BE2C (cell line): ENCODE measurements around the gene RBMS1.

Source experiments
- DNase-seq: peaks from one replicate; pipeline ENCODE4 v3.0.0-alpha.2; 2020
- H3K27me3 ChIP-seq: fragments of 250-450 bp; sonication (Bioruptor Pico); 2 replicates; pipeline ENCODE4 v1.5.1; 2020; ENCODE audit warnings: mild to moderate bottlenecking
- H3K36me3 ChIP-seq: fragments of 250-450 bp; sonication (Bioruptor Pico); 2 replicates; pipeline ENCODE4 v1.5.1; 2020; ENCODE audit warnings: mild to moderate bottlenecking
- H3K4me1 ChIP-seq: fragments of 250-450 bp; sonication (Bioruptor Pico); 2 replicates; pipeline ENCODE4 v1.5.1; 2020
- H3K4me3 ChIP-seq: 2 replicates; pipeline ENCODE4 v1.5.1; 2011; ENCODE audit warnings: low read depth, low read length
- H3K9me3 ChIP-seq: fragments of 250-450 bp; sonication (Bioruptor Pico); 2 replicates; pipeline ENCODE4 v1.5.1; 2020
- TF ChIP-seq, protein P1 (sequence below): IDR thresholded peaks from 2 replicates; pipeline ENCODE4 v1.5.1; 2012; ENCODE audit warnings: mild to moderate bottlenecking, low read depth, low read length

The RBMS1 gene

GRCh38 chr2:160507046-160507407 lies 13.4 kb upstream of the RBMS1 start:
- Histone ChIP-seq H3K9me3 (no peaks in the 10 kb centered on the region), H3K4me3 (no peak overlapping the region), H3K27me3 (no peaks in the 10 kb centered on the region), H3K36me3 (no peaks in the 10 kb centered on the region), H3K4me1 (peaks cover 8% of the 10 kb centered on the region)
- TF ChIP-seq, protein P1, sequence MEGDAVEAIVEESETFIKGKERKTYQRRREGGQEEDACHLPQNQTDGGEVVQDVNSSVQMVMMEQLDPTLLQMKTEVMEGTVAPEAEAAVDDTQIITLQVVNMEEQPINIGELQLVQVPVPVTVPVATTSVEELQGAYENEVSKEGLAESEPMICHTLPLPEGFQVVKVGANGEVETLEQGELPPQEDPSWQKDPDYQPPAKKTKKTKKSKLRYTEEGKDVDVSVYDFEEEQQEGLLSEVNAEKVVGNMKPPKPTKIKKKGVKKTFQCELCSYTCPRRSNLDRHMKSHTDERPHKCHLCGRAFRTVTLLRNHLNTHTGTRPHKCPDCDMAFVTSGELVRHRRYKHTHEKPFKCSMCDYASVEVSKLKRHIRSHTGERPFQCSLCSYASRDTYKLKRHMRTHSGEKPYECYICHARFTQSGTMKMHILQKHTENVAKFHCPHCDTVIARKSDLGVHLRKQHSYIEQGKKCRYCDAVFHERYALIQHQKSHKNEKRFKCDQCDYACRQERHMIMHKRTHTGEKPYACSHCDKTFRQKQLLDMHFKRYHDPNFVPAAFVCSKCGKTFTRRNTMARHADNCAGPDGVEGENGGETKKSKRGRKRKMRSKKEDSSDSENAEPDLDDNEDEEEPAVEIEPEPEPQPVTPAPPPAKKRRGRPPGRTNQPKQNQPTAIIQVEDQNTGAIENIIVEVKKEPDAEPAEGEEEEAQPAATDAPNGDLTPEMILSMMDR, result no peak
- DNase-seq, result no peak

DNA sequence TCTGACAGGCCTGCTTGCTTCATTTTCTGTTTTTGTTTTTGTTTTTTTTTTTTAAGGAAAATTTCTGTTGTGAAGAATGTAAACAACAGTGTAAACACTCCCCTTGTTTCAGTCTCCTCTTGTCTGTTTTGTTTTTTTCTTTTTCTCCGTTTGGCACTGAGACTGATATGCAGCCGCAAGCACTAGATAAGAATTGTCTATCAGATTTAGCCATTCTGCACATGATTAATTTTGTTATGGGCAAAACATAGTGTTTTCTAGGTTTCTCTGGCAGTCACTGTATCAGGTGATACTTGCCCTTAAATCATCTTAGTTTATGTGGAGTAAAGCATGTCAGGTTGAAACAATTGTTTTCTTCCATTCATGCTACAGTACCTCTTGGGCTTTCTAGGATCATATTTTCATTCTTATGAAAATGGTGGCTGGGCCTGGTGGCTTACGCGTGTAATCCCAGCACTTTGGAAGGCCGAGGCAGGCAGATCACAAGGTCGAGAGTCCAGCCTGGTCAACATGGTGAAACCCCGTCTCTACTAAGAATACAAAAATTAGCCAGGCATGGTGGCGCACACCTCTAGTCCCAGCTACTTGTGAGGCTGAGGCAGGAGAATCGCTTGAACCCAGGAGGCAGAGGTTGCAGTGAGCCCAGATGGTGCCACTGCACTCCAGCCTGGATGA lies 12.9 kb upstream of the RBMS1 start:
- Histone ChIP-seq H3K4me3 (no peak overlapping the region), H3K9me3 (no peaks in the 10 kb centered on the region), H3K36me3 (no peaks in the 10 kb centered on the region), H3K4me1 (peaks cover 4% of the 10 kb centered on the region; the same call in 1 of the 2 replicates), H3K27me3 (no peaks in the 10 kb centered on the region)
- TF ChIP-seq, protein P1, result no peak
- no peak for DNase-seq

- no peaks in the 10 kb centered on the region for H3K36me3 ChIP-seq
- no peaks in the 10 kb centered on the region; the same call in 1 of the 2 replicates for H3K4me1 ChIP-seq
- TF ChIP-seq, protein P1, result no peak
- H3K4me3 ChIP-seq, result no peak overlapping the region
- no peaks in the 10 kb centered on the region for H3K9me3 ChIP-seq
- H3K27me3 ChIP-seq, result no peaks in the 10 kb centered on the region
- no peak for DNase-seq
Observed at GRCh38 chr2:160505256-160505655, 11.6 kb upstream of the RBMS1 start.

GRCh38 chr2:160502478-160502877 lies 8.9 kb upstream of the RBMS1 start:
- TF ChIP-seq, protein P1, result no peak
- H3K9me3 ChIP-seq, result no peaks in the 10 kb centered on the region
- no peak overlapping the region for H3K4me3 ChIP-seq
- no peak for DNase-seq
- no peaks in the 10 kb centered on the region; the same call in 1 of the 2 replicates for H3K4me1 ChIP-seq
- no peaks in the 10 kb centered on the region for H3K27me3 ChIP-seq
- no peaks in the 10 kb centered on the region for H3K36me3 ChIP-seq

GRCh38 chr2:160501370-160501769 lies 7.8 kb upstream of the RBMS1 start:
- Histone ChIP-seq H3K27me3 (no peaks in the 10 kb centered on the region), H3K4me1 (no peaks in the 10 kb centered on the region; the same call in 1 of the 2 replicates), H3K9me3 (no peaks in the 10 kb centered on the region), H3K36me3 (no peaks in the 10 kb centered on the region), H3K4me3 (no peak overlapping the region)
- TF ChIP-seq, protein P1, result no peak
- DNase-seq, result no peak

- H3K4me3 ChIP-seq, result no peak overlapping the region
- no peaks in the 10 kb centered on the region for H3K36me3 ChIP-seq
- TF ChIP-seq, protein P1, result no peak
- no peaks in the 10 kb centered on the region for H3K4me1 ChIP-seq
- no peaks in the 10 kb centered on the region for H3K9me3 ChIP-seq
- no peak for DNase-seq
- H3K27me3 ChIP-seq, result no peaks in the 10 kb centered on the region
Observed at GRCh38 chr2:160499865-160500264, 6.3 kb upstream of the RBMS1 start.
